NOMO-1 treated with dmso at 0.1 percent for 144 hours (cell line): ENCODE data around the gene MMP25.
"Not testable (repeated sequence)": the region's sequence is repeated elsewhere in the genome, so short reads cannot be mapped to it uniquely, and the experiment has no call there.

Source experiments
- DNase-seq: peaks from one replicate; lab custom pipeline; 2025; ENCODE audit not compliant: unreplicated experiment; lab: John Stamatoyannopoulos, UW

MMP25 gene

DNA sequence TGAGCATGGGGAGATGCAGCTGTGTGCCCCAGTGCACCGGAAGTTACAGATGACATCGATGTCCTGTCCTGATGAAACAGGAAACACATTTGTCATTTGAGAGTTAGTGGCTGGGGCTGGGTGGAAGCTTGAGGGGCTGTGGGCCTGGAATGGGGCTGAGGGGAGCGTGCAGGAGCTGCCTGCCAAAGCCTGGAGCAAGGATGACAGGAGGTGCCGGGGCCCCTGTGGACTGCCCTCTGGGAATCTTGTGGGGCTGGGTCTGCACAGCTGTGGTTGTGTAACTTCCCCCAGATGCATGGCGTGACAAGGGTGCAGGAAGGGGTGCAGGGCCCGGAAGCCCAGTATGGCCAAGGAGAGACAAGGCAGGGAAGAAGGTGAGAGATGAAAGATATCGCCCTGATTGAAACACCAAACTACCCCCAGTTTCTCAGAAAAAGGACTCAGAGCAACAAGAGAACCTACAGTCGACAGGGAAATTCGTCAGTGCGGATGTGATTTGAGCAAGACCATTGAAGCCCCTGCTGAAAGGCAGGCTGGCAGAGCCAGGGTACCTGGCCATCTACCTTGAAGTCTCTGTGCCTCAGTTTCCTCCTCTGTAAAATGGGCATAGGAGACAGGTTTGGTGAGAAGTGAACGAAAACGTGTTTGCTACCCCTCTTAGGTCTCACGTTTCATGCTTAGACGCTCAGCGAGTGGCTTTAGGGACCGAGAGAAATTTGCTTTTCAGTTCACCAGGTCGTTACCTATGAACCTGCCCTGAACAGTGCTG is 8.8 kb downstream of the MMP25 start:
- peak; percentile 54 for DNase-seq

DNA sequence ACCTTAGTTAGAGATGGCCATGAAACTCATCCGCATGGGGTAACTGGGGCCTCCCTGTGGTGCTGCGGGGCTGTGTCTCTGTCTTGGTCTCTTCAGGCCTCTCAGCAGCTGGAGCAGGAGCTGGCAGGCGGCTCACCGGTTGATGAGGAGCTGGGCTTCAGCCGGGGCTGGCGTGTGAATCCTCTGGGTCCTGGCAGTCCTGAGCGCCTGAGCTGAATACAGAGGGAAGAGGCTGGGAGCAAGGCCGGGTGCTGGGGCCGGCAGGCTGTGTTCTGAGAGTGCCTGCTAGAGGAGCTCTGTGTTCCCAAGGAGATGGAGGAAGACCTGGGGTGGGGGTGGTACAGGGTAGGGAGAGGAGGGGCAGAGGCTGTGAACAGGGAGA is 9.4 kb downstream of the MMP25 start:
- DNase-seq: not testable (repeated sequence)

DNA sequence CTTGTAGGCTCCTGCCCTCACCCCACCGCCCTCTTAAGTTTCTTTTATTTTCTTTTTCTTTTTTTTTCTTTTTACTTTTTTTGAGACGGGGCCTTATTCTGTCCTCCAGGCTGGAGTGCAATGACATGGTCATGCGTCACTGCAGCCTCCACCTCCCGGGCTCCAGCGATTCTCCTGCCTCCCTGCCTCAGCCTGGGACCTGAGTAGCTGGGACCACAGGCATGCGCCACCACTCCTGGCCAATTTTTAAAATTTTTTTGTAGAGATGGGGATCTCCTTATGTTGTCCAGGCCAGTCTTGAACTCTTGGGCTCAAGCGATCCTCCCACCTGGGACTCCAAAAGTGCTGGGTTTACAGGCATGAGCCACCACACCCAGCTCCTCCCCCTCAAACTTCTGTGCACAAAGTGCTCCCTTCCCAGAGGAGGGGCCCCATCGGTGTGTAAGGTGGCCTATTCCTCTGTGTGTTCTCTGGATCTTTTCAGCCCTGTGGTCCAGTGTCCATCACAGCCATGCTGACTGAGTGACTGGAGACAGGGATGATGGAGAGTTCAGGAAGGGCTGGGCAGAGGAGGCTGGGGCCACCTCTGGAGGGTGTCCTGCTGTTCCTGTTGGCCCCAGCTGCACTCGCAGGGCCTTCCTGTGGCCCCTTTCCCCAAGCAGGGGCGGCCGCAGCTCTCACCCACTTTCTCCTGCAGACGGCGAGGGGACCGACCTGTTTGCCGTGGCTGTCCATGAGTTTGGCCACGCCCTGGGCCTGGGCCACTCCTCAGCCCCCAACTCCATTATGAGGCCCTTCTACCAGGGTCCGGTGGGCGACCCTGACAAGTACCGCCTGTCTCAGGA is 10.2 kb downstream of the MMP25 start:
- DNase-seq: no peak

DNA sequence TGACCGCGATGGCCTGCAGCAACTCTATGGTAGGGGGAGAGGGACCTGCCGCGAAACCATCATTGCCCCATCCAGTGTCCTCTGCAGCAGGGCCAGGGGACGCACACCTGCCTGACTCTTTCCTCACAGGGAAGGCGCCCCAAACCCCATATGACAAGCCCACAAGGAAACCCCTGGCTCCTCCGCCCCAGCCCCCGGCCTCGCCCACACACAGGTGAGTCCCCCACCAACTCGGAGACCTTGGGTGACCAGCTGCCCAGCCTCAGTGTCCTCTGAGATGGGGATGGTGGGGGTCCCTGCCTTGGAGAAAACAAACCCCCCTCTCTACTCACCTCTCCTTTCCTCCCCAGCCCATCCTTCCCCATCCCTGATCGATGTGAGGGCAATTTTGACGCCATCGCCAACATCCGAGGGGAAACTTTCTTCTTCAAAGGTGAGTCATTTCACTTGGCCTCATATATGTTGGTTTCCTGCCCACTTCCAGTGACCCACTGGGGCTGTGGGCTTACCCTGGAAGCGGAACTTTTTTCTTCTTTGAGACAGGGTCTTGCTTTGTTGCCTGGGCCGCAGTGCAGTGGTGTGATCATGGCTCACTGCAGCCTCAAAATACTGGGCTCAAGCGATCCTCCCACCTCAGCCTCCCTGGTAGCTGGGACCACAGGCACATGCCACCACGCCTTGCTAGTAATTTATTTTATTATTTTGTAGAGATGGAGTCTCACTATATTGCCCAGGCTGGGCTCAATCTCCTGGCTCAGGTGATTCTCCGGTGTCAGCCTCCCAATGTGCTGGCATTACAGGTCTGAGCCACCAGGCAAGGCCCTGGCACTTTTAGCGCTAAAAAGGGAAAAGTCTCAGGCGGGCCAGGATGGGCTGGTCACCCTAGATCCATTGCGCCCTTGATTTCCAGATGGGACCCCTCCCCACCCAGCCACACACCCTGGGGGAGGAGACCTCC is 11.1 kb downstream of the MMP25 start:
- no peak for DNase-seq

DNA sequence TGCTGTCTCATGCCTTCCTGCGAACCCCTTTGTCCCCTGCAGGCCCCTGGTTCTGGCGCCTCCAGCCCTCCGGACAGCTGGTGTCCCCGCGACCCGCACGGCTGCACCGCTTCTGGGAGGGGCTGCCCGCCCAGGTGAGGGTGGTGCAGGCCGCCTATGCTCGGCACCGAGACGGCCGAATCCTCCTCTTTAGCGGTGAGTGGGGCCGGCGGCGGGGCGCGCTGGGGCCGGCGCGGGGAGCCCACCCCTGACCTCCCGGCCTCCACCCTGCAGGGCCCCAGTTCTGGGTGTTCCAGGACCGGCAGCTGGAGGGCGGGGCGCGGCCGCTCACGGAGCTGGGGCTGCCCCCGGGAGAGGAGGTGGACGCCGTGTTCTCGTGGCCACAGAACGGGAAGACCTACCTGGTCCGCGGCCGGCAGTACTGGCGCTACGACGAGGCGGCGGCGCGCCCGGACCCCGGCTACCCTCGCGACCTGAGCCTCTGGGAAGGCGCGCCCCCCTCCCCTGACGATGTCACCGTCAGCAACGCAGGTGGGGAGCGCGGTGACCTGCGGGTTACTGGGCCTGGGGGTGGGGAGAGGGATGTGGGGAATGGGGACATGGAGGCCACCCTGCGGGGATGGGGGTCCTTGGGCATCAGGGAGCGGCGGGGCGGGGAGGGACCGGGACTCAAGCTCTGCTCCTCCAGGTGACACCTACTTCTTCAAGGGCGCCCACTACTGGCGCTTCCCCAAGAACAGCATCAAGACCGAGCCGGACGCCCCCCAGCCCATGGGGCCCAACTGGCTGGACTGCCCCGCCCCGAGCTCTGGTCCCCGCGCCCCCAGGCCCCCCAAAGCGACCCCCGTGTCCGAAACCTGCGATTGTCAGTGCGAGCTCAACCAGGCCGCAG is 12.0 kb downstream of the MMP25 start:
- no peak for DNase-seq

DNA sequence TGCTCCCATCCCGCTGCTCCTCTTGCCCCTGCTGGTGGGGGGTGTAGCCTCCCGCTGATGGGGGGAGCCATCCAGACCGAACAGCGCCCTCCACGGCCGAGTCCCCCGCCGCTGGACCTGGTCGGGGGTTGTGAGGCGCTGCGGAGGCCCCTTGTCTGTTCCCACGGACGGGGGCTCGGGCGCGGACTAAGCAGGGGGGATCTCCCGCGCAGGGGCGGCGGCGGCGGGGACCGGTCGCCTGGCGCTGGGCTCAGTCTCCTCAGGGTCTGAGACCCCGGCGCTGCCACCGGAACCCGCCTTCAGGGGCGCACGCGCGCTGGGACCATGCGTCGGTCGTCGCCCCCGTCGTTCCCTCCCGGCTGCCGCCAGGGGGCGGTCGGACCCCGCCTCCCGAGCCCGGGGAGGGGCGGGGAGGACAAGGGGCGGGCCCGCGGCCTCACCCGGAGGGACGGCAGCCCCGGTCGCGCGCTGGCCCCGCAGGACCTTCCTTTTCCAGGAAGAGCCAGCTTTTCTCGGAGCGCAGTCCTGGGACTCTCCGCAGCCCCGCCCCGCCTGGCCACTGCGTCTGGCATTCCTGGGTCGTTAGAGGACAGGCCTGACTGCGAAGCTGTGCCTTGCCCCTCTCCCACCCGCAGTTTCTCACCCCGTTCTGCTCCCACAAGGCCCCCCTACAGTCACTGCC is 12.8 kb downstream of the MMP25 start:
- DNase-seq: peak; percentile 22

DNA sequence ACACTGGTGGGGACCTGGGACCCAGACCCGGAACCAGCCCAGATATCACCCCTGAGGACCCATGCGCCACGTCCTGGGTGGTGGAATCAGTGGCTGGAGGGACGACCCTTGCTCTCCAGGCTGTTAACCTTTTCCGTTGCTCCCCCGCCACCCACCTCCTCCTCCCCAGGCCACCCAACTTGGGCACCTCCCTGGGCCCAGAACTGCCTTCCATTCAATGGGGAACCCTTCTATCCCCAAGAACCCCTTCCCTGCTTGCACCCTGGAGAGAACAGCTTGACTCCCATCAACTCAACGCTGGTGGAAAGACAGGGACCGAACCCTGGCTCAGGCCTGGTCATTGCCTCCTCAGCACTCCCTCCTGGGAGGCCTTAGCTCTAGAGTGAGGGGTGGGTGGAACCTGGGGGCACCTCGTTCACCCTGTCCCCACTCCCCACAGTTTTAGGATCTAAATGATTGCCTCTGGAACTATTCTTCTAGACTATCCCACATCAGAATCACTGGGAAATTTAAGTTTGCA is 13.4 kb downstream of the MMP25 start:
- DNase-seq: no peak

DNA sequence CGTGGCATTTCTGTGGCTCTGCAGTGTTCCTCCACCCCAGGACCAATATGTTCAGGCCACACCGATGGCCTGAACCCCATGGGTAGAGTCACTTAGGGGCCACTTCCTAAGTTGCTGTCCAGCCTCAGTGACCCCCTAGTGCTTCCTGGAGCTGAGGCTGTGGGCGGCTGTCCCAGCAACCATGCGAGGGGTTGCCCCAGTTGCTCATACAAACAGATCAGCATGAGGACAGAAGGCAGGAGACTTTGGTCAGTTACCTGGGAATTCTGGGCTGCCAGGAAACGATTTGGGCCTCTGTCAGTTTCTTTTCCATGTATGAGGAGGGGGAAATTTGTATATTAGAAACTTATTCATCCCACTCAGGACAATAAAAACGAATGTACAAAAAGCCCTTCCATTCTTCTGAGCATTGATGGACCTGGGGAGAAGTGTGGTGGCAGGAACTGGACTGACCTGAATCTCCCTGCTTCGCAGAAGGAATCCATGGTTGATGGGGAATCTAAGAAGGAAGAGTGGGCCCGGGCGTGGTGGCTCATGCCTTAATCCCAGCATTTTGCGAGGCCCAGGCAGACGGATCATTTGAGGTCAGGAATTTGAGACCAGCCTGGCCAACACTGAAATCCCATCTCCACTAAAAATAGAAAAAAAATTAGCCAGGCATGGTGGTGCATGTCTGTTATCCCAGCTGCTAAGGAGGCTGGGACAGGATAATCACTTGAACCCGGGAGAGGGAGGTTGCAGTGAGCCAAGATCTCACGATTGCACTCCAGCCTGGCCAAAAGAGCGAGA is 14.2 kb downstream of the MMP25 start:
- no peak for DNase-seq

DNA sequence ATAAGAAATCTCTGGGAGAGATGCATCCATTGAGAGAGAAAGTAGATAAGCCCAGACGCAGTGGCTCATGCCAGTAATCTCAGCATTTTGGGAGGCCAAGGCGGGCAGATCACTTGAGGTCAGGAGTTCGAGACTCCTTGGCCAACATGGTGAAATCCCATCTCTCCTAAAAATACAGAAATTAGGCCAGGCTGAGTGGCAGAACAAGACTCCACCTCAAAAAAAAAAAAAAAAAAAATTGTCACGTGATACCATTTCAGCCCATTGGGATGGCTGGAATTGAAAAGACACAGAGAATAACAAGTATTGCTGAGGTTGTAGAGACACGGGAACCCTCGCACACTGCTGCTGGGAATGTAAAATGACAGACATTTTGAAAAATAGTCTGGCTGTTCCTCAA is 16.2 kb downstream of the MMP25 start:
- no peak for DNase-seq

DNA sequence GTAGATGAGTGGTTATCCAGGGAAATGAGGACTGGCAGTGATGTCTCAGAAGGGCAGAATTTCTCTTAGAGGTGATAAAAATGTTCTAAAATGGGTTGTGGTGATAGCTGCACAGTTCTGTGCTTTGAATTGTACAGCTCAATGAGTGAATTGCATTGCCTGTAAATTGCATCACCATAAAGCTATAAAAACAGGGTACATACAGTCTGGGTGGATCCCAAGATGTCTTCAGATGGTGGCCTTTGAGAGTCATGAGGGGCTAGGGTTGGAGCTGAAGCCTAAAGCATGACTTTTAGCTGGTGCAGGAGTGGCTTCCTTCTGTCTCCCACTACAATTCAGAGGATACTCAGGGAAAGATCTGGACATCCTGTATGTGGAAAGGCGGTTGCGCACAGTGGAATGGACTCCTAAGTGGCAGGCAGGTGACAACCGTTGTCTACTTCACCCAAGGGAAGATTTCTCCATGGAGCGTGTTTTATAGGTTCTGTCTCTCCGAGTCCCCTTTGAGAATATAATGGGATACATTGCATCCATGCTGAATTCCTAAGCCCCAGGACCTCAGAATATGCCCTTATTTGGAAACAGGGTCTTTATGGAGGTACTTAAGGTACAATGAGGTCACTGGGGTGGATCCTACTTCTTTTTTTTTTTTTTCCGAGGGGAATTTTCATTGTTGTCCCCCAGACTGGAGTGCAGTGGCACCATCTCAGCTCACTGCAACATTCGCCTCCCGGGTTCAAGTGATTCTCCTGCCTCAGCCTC is 17.4 kb downstream of the MMP25 start:
- DNase-seq: no peak

DNA sequence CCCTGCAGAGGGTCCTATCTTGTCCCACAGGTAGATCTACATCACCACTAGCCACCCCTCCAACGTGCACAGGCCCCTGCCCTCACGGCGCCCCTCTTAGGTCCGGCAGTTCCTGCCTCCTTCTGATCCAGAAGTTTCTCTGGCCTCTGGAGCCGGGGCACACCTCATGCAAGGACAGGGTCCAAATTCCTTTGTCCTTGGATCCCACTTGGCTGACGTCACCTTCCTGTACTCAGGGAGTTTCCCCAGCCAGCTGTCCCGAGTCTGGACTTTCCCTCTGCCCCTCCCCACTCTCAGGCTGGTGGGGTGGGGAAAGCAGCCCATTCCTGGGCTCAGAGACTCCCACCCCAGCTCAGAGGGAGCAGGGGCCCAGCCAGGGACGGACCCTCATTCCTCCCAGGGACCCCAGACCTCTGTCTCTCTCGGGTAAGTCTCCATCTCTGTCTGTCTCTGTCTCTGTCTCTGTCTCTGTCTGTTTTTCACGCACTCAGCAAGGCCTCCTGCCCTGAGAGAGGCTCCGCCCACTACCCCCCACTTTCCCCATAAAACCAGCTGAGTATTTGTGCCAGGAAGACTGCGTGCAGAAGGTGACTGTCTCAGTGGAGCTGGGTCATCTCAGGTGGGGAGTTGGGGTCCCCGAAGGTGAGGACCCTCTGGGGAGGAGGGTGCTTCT is 18.8 kb downstream of the MMP25 start, which contains the start of gene IL32:
Gene IL32 (plus strand): TSS at position 572 of the 673 bp plus-strand sequence. CDS start 172 bp downstream, outside the sequence.
- no peak for DNase-seq

DNA sequence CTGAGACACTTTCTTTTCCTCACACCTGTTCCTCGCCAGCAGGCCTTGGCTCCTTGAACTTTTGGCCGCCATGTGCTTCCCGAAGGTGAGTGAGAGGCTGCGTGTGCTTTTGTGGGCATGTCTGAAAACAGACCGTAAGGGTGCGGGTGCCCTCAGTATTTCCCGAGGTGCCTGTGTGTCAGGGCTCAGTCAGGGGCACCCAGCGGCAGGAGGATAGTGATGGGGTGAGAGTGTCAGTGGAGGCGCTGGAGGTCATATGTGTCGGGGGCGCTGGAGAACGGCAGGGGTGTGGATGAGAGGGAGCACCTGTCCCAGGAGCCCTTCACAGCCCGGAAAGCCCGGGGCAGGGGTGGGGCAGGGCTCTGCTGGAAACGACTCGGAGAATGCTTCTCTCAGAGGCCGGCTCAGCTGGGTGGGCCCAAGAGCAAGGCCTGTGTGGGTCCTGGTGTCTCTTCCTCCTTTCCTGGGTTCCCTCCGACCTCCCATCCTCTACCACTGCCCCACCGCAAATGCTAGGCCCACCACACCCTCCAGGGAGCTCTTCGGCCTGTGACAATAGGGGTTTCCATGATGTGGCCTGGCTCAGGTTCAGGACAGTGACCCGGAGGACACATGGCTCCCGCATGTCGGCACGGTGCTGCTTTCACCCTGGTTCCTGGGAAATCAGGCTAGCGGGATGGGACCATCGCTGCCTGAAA is 19.5 kb downstream of the MMP25 start:
- DNase-seq: no peak

DNA sequence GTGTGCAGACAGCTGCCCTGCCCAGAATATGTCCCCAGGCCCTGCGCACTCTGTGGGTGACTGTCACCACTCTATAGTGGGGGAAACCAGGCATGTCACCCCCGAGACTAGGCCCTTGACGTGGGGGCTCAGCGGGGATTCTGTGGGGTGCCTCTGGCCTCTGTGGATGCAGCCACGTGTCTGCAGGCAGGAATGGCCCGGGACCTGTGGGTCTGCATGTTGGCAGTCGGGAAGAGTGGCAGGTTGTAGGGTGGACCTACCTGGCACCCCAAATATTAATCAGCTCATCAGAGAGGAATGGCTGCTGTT is 20.0 kb downstream of the MMP25 start:
- DNase-seq: no peak

DNA sequence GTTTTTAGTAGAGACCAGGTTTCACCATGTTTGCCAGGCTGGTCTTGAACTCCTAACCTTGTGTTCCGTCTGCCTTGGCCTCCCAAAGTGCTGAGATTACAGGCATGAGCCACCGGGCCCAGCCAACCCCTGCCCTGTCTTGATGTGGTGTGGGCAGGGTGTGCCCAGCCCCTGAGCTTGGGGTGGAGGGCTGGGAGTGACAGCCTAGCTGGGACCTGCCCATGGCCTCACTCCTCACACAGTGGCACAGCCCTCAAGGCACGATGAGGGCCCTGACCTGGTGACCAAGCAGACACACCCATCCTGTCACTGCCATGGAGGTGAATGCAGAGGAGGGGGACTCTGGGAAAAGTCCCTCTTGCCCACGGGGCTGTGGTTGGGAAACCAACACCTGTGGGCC is 22.1 kb downstream of the MMP25 start:
- no peak for DNase-seq

DNA sequence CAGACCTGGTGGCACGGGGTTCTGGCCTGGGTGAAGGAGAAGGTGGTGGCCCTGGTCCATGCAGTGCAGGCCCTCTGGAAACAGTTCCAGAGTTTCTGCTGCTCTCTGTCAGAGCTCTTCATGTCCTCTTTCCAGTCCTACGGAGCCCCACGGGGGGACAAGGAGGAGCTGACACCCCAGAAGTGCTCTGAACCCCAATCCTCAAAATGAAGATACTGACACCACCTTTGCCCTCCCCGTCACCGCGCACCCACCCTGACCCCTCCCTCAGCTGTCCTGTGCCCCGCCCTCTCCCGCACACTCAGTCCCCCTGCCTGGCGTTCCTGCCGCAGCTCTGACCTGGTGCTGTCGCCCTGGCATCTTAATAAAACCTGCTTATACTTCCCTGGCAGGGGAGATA is 22.8 kb downstream of the MMP25 start:
- not testable (repeated sequence) for DNase-seq

DNA sequence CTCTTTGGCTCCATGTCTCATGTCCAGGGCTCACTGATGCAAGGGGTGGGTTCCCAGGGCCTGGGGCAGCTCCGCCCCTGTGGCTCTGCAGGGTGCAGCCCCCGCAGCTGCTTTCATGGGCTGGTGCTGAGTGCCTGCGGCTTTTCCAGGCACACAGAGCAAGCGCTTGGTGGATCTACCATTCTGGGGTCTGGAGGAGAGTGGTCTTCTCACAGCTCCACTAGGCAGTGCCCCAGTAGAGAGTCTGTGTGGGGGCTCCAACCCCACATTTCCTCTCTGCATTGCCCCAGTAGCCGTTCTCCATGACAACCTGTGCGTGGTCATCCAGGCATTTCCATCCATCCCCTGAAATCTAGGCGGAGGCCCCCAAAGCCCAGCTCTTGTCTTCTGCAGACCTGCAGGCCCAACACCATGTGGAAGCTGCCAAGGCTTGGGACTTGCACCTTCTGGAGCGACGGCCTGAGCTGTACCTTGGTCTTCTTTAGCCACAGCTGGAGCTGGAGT is 24.3 kb downstream of the MMP25 start:
- DNase-seq: no peak

DNA sequence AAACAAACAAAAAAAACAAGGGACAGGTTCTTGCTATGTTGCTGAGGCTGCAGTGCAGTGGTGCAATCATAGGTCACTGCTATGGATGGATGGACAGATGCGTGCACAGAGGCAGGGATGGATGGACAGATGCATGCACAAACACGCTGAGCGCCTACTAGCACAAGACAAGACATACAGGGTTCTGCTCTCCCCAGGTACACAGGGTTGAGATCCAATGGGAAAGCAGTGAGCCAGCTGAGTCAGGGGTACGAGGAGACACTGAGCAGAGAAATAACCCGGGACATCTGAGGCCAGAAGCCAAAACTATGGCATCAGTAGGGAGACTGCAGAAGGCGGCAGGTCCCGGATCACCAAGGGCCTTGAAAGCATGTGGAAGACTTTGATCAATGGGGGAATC is 25.3 kb downstream of the MMP25 start:
- no peak for DNase-seq
